Measurements from ENCODE around the gene PTDSS2. TPM values are rescaled to one million over a fixed set of nuclear protein-coding genes. Genes with fewer than 3 reads are reported as not detected.

The PTDSS2 gene
- total and polyA plus RNA-seq, 2 of the 13 experiments (the other 11 are each of a cell fraction or from before 2014, with no cell fraction given), result 21.7 to 26.4 TPM

- TF ChIP-seq SCMH1 (CRISPR knock-in tag; IDR thresholded peaks at IDR 0.05; ENCODE audit: borderline replicate concordance) (no peak), KLF9 (CRISPR knock-in tag; IDR thresholded peaks at IDR 0.05; ENCODE audit: low read depth) (no peak), ZNF18 (CRISPR knock-in tag; IDR thresholded peaks at IDR 0.05; ENCODE audit: insufficient replicate concordance) (peak; percentile 27), ZNF30 (CRISPR knock-in tag; IDR thresholded peaks at IDR 0.05) (no peak), KIAA2018 (CRISPR knock-in tag; IDR thresholded peaks at IDR 0.05; ENCODE audit: borderline replicate concordance) (no peak), TEAD2 (CRISPR knock-in tag; IDR thresholded peaks at IDR 0.05) (no peak), IRX3 (CRISPR knock-in tag; IDR thresholded peaks at IDR 0.05; ENCODE audit: borderline replicate concordance, low read depth) (0 out of 2 replicates have a peak, but pooled peaks have one; percentile 46), SNAPC2 (CRISPR knock-in tag; IDR thresholded peaks at IDR 0.05) (peak; percentile 95), ZSCAN22 (CRISPR knock-in tag; IDR thresholded peaks at IDR 0.05) (no peak), FLYWCH1 (CRISPR knock-in tag; IDR thresholded peaks at IDR 0.05) (no peak), BHLHE40 (IDR thresholded peaks at IDR 0.05; ENCODE audit: low read length) (0 out of 2 replicates have a peak, but pooled peaks have one; percentile 10), ZNF232 (CRISPR knock-in tag; IDR thresholded peaks at IDR 0.05; ENCODE audit: borderline replicate concordance) (peak; percentile 31; the same call in 1 of the 2 replicates), ARNT (IDR thresholded peaks at IDR 0.05) (no peak)
- TF ChIP-seq, protein P1, sequence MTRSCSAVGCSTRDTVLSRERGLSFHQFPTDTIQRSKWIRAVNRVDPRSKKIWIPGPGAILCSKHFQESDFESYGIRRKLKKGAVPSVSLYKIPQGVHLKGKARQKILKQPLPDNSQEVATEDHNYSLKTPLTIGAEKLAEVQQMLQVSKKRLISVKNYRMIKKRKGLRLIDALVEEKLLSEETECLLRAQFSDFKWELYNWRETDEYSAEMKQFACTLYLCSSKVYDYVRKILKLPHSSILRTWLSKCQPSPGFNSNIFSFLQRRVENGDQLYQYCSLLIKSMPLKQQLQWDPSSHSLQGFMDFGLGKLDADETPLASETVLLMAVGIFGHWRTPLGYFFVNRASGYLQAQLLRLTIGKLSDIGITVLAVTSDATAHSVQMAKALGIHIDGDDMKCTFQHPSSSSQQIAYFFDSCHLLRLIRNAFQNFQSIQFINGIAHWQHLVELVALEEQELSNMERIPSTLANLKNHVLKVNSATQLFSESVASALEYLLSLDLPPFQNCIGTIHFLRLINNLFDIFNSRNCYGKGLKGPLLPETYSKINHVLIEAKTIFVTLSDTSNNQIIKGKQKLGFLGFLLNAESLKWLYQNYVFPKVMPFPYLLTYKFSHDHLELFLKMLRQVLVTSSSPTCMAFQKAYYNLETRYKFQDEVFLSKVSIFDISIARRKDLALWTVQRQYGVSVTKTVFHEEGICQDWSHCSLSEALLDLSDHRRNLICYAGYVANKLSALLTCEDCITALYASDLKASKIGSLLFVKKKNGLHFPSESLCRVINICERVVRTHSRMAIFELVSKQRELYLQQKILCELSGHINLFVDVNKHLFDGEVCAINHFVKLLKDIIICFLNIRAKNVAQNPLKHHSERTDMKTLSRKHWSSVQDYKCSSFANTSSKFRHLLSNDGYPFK (CRISPR knock-in tag; IDR thresholded peaks at IDR 0.05; ENCODE audit: borderline replicate concordance), result peak; percentile 52; the same call in 1 of the 2 replicates
- TF ChIP-seq, protein P2, sequence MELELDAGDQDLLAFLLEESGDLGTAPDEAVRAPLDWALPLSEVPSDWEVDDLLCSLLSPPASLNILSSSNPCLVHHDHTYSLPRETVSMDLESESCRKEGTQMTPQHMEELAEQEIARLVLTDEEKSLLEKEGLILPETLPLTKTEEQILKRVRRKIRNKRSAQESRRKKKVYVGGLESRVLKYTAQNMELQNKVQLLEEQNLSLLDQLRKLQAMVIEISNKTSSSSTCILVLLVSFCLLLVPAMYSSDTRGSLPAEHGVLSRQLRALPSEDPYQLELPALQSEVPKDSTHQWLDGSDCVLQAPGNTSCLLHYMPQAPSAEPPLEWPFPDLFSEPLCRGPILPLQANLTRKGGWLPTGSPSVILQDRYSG (CRISPR knock-in tag; IDR thresholded peaks at IDR 0.05), result no peak
These were observed 2.0 kb upstream of the PTDSS2 start (continued) for GRCh38 chr11:447923-448731.
